OCI-LY7 (cell line): ENCODE measurements around the gene SEC22C. TPM values are rescaled to one million over a fixed set of nuclear protein-coding genes. Genes with fewer than 3 reads are reported as not detected.
"Not testable (repeated sequence)": the region's sequence is repeated elsewhere in the genome, so short reads cannot be mapped to it uniquely, and the experiment has no call there.

Source experiments
- BruUV-seq: library from RNA; stranded (reverse); fragments of 400-500 nt; replicated peaks from 2 replicates; lab custom pipeline; 2021; lab: Mats Ljungman, UMichigan
- CTCF ChIA-PET: fragments of 300-600 bp; sonication (Branson Sonifier 250); formaldehyde crosslinking; loops from one replicate; lab custom pipeline; 2022; ENCODE audit warnings: antibody characterized with exemption; ENCODE audit not compliant: unreplicated experiment; lab: Charles Lee
- POLR2A ChIA-PET: fragments of 300-600 bp; sonication (Branson Sonifier 250); formaldehyde crosslinking; loops from one replicate; lab custom pipeline; 2022; ENCODE audit warnings: antibody characterized with exemption; lab: Charles Lee
- DNase-seq: peaks from one replicate; pipeline ENCODE4 v3.0.0-alpha.2; 2015; ENCODE audit warnings: low spot score
- H2AFZ ChIP-seq: fragments of 200-600 bp; sonication (generic), shearing (Covaris generic); 2 replicates; pipeline ENCODE4 v1.6.1; 2014; ENCODE audit warnings: mild to moderate bottlenecking, antibody characterized with exemption, low read length, moderate library complexity
- H3K27ac ChIP-seq: fragments of 200-600 bp; sonication (generic); 2 replicates; pipeline ENCODE4 v1.5.1; 2014; ENCODE audit warnings: mixed run types, low read depth, mild to moderate bottlenecking, moderate library complexity, low read length, inconsistent platforms; ENCODE audit not compliant: poor library complexity, severe bottlenecking
- H3K36me3 ChIP-seq: fragments of 200-600 bp; sonication (generic); 2 replicates; pipeline ENCODE4 v1.6.1; 2014; ENCODE audit warnings: mild to moderate bottlenecking, antibody characterized with exemption, low read length, moderate library complexity, mixed read lengths; ENCODE audit not compliant: insufficient read depth
- H3K4me1 ChIP-seq: fragments of 200-600 bp; sonication (generic); 2 replicates; pipeline ENCODE4 v1.5.1; 2014; ENCODE audit warnings: mild to moderate bottlenecking, low read length; ENCODE audit not compliant: insufficient read depth, poor library complexity, severe bottlenecking
- H3K4me2 ChIP-seq: fragments of 200-600 bp; sonication (generic); 2 replicates; pipeline ENCODE4 v1.6.1; 2014; ENCODE audit warnings: mild to moderate bottlenecking, low read length
- H3K4me3 ChIP-seq: fragments of 200-600 bp; sonication (generic); 2 replicates; pipeline ENCODE4 v1.5.1; 2014; ENCODE audit warnings: mild to moderate bottlenecking, low read depth, low read length; ENCODE audit not compliant: poor library complexity, severe bottlenecking
- H3K79me2 ChIP-seq: fragments of 200-600 bp; sonication (generic); 2 replicates; pipeline ENCODE4 v1.6.1; 2016; ENCODE audit warnings: low read depth, mild to moderate bottlenecking, low read length, moderate library complexity, mixed read lengths; ENCODE audit not compliant: insufficient read depth
- H3K9me2 ChIP-seq: fragments of 200-600 bp; sonication (generic); 2 replicates; pipeline ENCODE4 v1.6.1; 2016; ENCODE audit warnings: mild to moderate bottlenecking, low read length, mixed read lengths; ENCODE audit not compliant: insufficient read depth
- H3K9me3 ChIP-seq: fragments of 200-600 bp; sonication (generic); 2 replicates; pipeline ENCODE4 v1.6.1; 2014; ENCODE audit warnings: mild to moderate bottlenecking, mixed run types, low read length, mixed read lengths
- H4K20me1 ChIP-seq: fragments of 200-600 bp; sonication (generic); 2 replicates; pipeline ENCODE4 v1.6.1; 2014; ENCODE audit warnings: mild to moderate bottlenecking, antibody characterized with exemption, low read length, moderate library complexity, mixed read lengths; ENCODE audit not compliant: insufficient read depth
- CTCF ChIP-seq: fragments of 200-600 bp; sonication (generic); conservative IDR thresholded peaks from 2 replicates; pipeline ENCODE4 v1.5.1; 2014; ENCODE audit warnings: mild to moderate bottlenecking, antibody characterized with exemption, low read length, moderate library complexity, mixed read lengths
- EZH2phosphoT487 ChIP-seq: fragments of 200-600 bp; sonication (generic); IDR thresholded peaks from 2 replicates; pipeline ENCODE4 v1.6.1; 2018; ENCODE audit warnings: low read depth, borderline replicate concordance, mild to moderate bottlenecking, mixed run types, antibody characterized with exemption, low read length, moderate library complexity, mixed read lengths
- intact Hi-C: fragments of 100-400 bp; cut with micrococcal nuclease; formaldehyde crosslinking; loops from one replicate; pipeline ENCODE4 v1.10.0; 2022; ENCODE audit not compliant: unreplicated experiment
- total RNA-seq, 2 experiments: library from RNA; depleted of rRNA in 1 of 2; stranded (reverse); fragments of >200 nt in 1 of 2; shearing (Covaris generic) in 1 of 2; gene quantifications; 2 replicates each; pipeline ENCODE4 v1.2.3, GENCODE V29; 2014 to 2022

SEC22C gene
- total RNA-seq, 2 experiments from 2014 or later: 33.0 to 36.2 TPM

- peak within 1 kb of the TSS; percentile 78 for H3K4me3 ChIP-seq
- H3K4me1 ChIP-seq: peaks cover 32% of the 10 kb centered on the region
- H2AFZ ChIP-seq: peak within 1 kb of the TSS; percentile 87
- H3K79me2 ChIP-seq: peaks cover 51% of the 10 kb centered on the region
- H3K4me2 ChIP-seq: peak within 1 kb of the TSS; percentile 88
- H4K20me1 ChIP-seq: peaks cover 35% of the 10 kb centered on the region
- peaks cover 49% of the 10 kb centered on the region for H3K36me3 ChIP-seq
- TF ChIP-seq CTCF: no peak
- no peak for TF ChIP-seq EZH2phosphoT487
- H3K9me3 ChIP-seq: no peaks in the 10 kb centered on the region
- H3K9me2 ChIP-seq: no peaks in the 10 kb centered on the region
- ChIA-PET CTCF (interaction anchor here (0.7 to 2.2 kb wide), 5 partner anchors 9 to 22 kb away, joined by 3 to 6 read pairs (median 5); partner anchors contain the start of gene SEC22C), POLR2A (interaction anchor here (0.5 to 3.8 kb wide), 8 partner anchors 10 to 48 kb away, joined by 3 to 33 read pairs (median 4); partner anchors contain the start of genes SEC22C and SS18L2)
- peak; percentile 99 for DNase-seq
- no TSS peak for BruUV-seq
- peak within 1 kb of the TSS; percentile 93 for H3K27ac ChIP-seq
- intact Hi-C loops: loop anchor here (1.0 kb wide), 2 partner anchors 10 to 18 kb away; partner anchors contain the start of gene SS18L2
Measured at GRCh38 chr3:42600111-42600957, 18.6 kb upstream of the SEC22C start, which contains the start of gene NKTR. Gene NKTR (plus strand): TSS chr3:42600686. CDS start chr3:42601007, 321 bp downstream.

- H3K9me2 ChIP-seq, DNase-seq, H3K4me2 ChIP-seq, BruUV-seq, H3K4me3 ChIP-seq, H3K9me3 ChIP-seq, H3K27ac ChIP-seq, CTCF ChIA-PET, H4K20me1 ChIP-seq, H2AFZ ChIP-seq: not testable (repeated sequence)
- POLR2A ChIA-PET: interaction anchor here (0.7 to 1.8 kb wide), 7 partner anchors 8 to 468 kb away, joined by 3 to 6 read pairs (median 4); partner anchors contain the start of gene SEC22C
- peaks cover 51% of the 10 kb centered on the region for H3K79me2 ChIP-seq
- H3K4me1 ChIP-seq: peaks cover 11% of the 10 kb centered on the region
- H3K36me3 ChIP-seq: peaks cover 53% of the 10 kb centered on the region
- intact Hi-C loops: loop anchor here (10.0 kb wide), 1 partner anchor 582 kb away; no protein-coding TSS in a partner anchor
Measured at GRCh38 chr3:42597098-42597497, 15.3 kb upstream of the SEC22C start.

- BruUV-seq: no TSS peak
- POLR2A ChIA-PET: no interaction called here
- intact Hi-C loops: loop anchor here (10.0 kb wide), 1 partner anchor 581 kb away; no protein-coding TSS in a partner anchor
Measured at GRCh38 chr3:42595682-42596081, 13.9 kb upstream of the SEC22C start.

More at GRCh38 chr3:42595682-42596081, 13.9 kb upstream of the SEC22C start:
- no peak for DNase-seq
- Histone ChIP-seq H2AFZ (no peak overlapping the region), H3K4me1 (peaks cover 16% of the 10 kb centered on the region), H4K20me1 (no peaks in the 10 kb centered on the region), H3K9me2 (no peaks in the 10 kb centered on the region), H3K9me3 (no peaks in the 10 kb centered on the region), H3K79me2 (peaks cover 51% of the 10 kb centered on the region), H3K27ac (no peak overlapping the region), H3K4me2 (no peak overlapping the region), H3K4me3 (no peak overlapping the region), H3K36me3 (peaks cover 61% of the 10 kb centered on the region)
- TF ChIP-seq EZH2phosphoT487 (no peak), CTCF (no peak)
- CTCF ChIA-PET: no interaction called here
